Keratinocyte (primary cell): ENCODE results near the gene IRAK2. TPM values are rescaled to one million over a fixed set of nuclear protein-coding genes. Genes with fewer than 3 reads are reported as not detected.

Experiments used
- DNase-seq: peaks from one replicate; pipeline ENCODE4 v3.0.0-alpha.2; 2011; ENCODE audit warnings: low read depth, missing footprints, low spot score
- FAIRE-seq: peaks from 2 replicates; lab custom pipeline; 2011; peaks lifted over from hg19 to GRCh38; lab: Jason Lieb, UNC
- H2AFZ ChIP-seq: 2 replicates; pipeline ENCODE4 v1.6.0; 2012; ENCODE audit warnings: low read length, control low read depth, inconsistent platforms; ENCODE audit not compliant: control insufficient read depth
- H3K27ac ChIP-seq: 2 replicates; pipeline ENCODE4 v1.5.1; 2011; ENCODE audit warnings: low read length; ENCODE audit not compliant: control insufficient read depth, insufficient read depth
- H3K27me3 ChIP-seq: 3 replicates; pipeline ENCODE4 v1.6.0; 2011; ENCODE audit warnings: low read length; ENCODE audit not compliant: control insufficient read depth, insufficient read depth; ENCODE audit errors: extremely low read depth
- H3K36me3 ChIP-seq, 2 experiments: 2 replicates in 1 of 2; 3 replicates in 1 of 2; pipeline ENCODE4 v1.5.1; 2011; ENCODE audit warnings: low read length in 2 of 2, mild to moderate bottlenecking in 1 of 2; ENCODE audit not compliant: control insufficient read depth in 2 of 2, insufficient read depth in 2 of 2; ENCODE audit errors: extremely low read depth in 1 of 2
- H3K4me1 ChIP-seq: 3 replicates; pipeline ENCODE4 v1.5.1; 2011; ENCODE audit warnings: low read length; ENCODE audit not compliant: control insufficient read depth, insufficient read depth; ENCODE audit errors: extremely low read depth
- H3K4me2 ChIP-seq: 3 replicates; pipeline ENCODE4 v1.6.0; 2011; ENCODE audit warnings: low read depth, low read length; ENCODE audit not compliant: control insufficient read depth, insufficient read depth; ENCODE audit errors: extremely low read depth
- H3K4me3 ChIP-seq, 3 experiments: fragments of 200-600 bp in 1 of 3; sonication (generic) in 1 of 3; 2 replicates in 2 of 3; 3 replicates in 1 of 3; pipeline ENCODE4 v1.5.1; 2011 to 2016; ENCODE audit warnings: low read length in 3 of 3, mild to moderate bottlenecking in 3 of 3, control low read depth in 2 of 3, inconsistent platforms in 1 of 3, low read depth in 1 of 3, mixed read lengths in 1 of 3, mixed run types in 1 of 3, moderate library complexity in 1 of 3; ENCODE audit not compliant: control insufficient read depth in 2 of 3, insufficient read depth in 2 of 3; ENCODE audit errors: extremely low read depth in 1 of 3
- H3K79me2 ChIP-seq: 2 replicates; pipeline ENCODE4 v1.6.0; 2012; ENCODE audit warnings: low read length; ENCODE audit not compliant: control insufficient read depth, insufficient read depth
- H3K9ac ChIP-seq: 3 replicates; pipeline ENCODE4 v1.6.0; 2011; ENCODE audit warnings: low read length; ENCODE audit not compliant: control insufficient read depth, insufficient read depth; ENCODE audit errors: extremely low read depth
- H3K9me1 ChIP-seq: 3 replicates; pipeline ENCODE4 v1.6.0; 2011; ENCODE audit warnings: low read length; ENCODE audit not compliant: control insufficient read depth, insufficient read depth; ENCODE audit errors: extremely low read depth
- H3K9me3 ChIP-seq: 2 replicates; pipeline ENCODE4 v1.5.1; 2012; ENCODE audit warnings: low read depth, low read length; ENCODE audit not compliant: control insufficient read depth
- H4K20me1 ChIP-seq: 3 replicates; pipeline ENCODE4 v1.6.0; 2011; ENCODE audit warnings: low read length; ENCODE audit not compliant: control insufficient read depth, insufficient read depth; ENCODE audit errors: extremely low read depth
- EZH2 ChIP-seq: IDR thresholded peaks from one replicate; pipeline ENCODE4 v1.6.1; 2012; ENCODE audit warnings: inconsistent platforms, mild to moderate bottlenecking, low read length, moderate library complexity
- dilution Hi-C: fragments of 300-500 bp; cut with MboI; formaldehyde crosslinking; loops from one replicate; pipeline ENCODE4 v1.7.0; 2020; ENCODE audit warnings: low sequenced_read_pairs; ENCODE audit not compliant: extremely low pct_ligation_motif_present
- polyA plus RNA-seq, 5 experiments: library from polyadenylated mRNA; depleted of rRNA in 3 of 5; stranded (reverse) in 3 of 5; stranded (forward) in 1 of 5; unstranded in 1 of 5; fragments of >200 nt; gene quantifications; 1 replicate in 1 of 5; 2 replicates in 3 of 5; 3 replicates in 1 of 5; pipeline versions ENCODE4 v1.2.1 to v1.2.3, GENCODE V29; 2011 to 2012; ENCODE audit warnings: missing spikeins in 2 of 5, low read depth in 1 of 5, low replicate concordance in 1 of 5
- TF ChIP-seq, protein P1 (sequence below), 3 experiments: IDR thresholded peaks in 1 of 3; conservative IDR thresholded peaks in 1 of 3; optimal IDR thresholded peaks in 1 of 3; 2 replicates in 2 of 3; 3 replicates in 1 of 3; pipeline versions ENCODE3 to v1.5.1; 2011; ENCODE audit warnings: low read length in 3 of 3, mild to moderate bottlenecking in 3 of 3, moderate library complexity in 2 of 3, control low read depth in 1 of 3, inconsistent platforms in 1 of 3; ENCODE audit not compliant: insufficient read depth in 2 of 3; ENCODE audit errors: extremely low read depth in 1 of 3

Gene IRAK2
- polyA plus RNA-seq, 1 donor (not counting 4 experiments of a cell fraction or from before 2014, with no cell fraction given) = 3.5 TPM

DNA sequence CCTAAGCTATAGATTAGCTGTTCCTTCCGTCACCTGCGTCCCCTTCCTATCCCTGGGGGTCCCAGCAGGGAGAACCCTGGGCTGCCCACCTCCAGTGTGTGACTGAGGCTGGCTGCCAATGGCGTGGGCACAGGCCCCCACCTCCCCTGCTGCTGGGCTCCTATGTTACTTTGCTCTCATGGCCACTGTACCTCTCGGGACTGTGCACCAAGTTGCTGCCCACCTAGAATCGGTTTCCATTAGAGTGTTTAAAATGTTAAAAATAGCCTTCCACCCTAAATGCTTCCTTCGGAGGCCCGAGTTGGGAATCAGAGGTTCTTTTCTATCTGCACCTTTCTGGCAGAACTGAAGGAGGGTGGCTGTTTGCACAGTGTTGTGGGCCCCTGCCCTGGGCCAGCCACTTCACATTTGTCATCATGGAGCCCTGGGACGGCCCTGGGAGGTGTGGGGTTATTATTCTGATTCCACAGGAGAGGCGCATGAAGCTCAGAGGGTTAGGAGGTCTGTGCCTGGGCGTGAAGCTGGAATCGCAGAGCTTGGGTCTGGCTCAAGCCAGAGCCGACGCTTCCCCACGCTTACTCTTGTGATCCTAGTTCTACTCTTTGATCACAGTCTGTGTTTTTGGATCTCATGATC lies 29.1 kb downstream of the IRAK2 start:
- no peak for DNase-seq
- H3K4me3 ChIP-seq = no peak overlapping the region
- H3K79me2 ChIP-seq = no peaks in the 10 kb centered on the region
- dilution Hi-C loops = no loop called here
- H2AFZ ChIP-seq = peak overlapping the region; percentile 91
- H3K27me3 ChIP-seq = no peaks in the 10 kb centered on the region
- TF ChIP-seq, protein P1, sequence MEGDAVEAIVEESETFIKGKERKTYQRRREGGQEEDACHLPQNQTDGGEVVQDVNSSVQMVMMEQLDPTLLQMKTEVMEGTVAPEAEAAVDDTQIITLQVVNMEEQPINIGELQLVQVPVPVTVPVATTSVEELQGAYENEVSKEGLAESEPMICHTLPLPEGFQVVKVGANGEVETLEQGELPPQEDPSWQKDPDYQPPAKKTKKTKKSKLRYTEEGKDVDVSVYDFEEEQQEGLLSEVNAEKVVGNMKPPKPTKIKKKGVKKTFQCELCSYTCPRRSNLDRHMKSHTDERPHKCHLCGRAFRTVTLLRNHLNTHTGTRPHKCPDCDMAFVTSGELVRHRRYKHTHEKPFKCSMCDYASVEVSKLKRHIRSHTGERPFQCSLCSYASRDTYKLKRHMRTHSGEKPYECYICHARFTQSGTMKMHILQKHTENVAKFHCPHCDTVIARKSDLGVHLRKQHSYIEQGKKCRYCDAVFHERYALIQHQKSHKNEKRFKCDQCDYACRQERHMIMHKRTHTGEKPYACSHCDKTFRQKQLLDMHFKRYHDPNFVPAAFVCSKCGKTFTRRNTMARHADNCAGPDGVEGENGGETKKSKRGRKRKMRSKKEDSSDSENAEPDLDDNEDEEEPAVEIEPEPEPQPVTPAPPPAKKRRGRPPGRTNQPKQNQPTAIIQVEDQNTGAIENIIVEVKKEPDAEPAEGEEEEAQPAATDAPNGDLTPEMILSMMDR (optimal IDR thresholded peaks at IDR 0.05 in 1 of 3, IDR thresholded peaks at IDR 0.05 in 1 of 3, conservative IDR thresholded peaks at IDR 0.05 in 1 of 3; ENCODE audit: extremely low read depth in 1 of 3, insufficient read depth in 2 of 3, low read length in 3 of 3) = no peak
- H4K20me1 ChIP-seq = no peaks in the 10 kb centered on the region
- no peaks in the 10 kb centered on the region for H3K36me3 ChIP-seq
- H3K4me1 ChIP-seq = peaks cover 79% of the 10 kb centered on the region
- H3K9ac ChIP-seq = peak overlapping the region; percentile 82
- H3K4me2 ChIP-seq = peak overlapping the region; percentile 74
- FAIRE-seq = no peak
- peak overlapping the region; percentile 94 for H3K27ac ChIP-seq
- H3K9me1 ChIP-seq = peaks cover 6% of the 10 kb centered on the region
- H3K9me3 ChIP-seq = no peaks in the 10 kb centered on the region

DNA sequence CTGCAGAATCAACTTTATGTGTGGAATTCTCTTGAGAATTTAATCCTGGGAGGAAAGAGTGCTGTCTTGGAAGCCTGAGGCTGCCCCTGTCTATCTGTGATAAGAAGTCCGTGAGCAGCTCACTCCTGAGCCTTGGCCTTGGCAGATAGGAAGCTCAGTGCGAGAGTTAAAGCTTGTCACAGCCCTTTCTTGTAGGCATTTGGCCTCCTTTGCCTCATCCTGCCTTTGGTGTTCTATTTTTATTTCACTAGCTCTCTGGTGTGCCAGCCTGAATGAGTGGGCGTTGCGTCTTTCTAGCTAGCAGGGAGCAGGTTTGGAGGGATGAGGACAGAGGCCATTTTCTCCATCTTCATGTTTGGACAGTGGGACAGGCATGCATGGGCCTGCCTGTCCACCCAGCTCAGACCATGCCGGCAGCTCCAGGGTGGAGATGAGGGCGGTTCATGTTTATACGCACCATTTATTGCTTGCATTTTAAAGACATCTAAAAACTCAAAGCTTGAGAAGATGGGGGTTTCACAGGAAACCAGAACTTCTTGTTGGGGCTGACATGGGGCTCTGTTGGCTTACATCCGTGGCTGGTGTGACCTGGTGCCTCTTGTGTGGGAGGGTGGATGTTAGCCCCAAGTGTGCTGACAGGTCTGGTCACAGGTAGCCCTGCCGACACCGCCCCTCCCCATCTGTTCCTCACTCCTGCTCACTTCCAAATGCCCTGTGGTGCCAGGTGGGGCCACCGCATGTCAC lies 29.8 kb downstream of the IRAK2 start:
- H3K4me2 ChIP-seq = peak overlapping the region; percentile 74

More for the DNA sequence above, 29.8 kb downstream of the IRAK2 start:
- Histone ChIP-seq H3K9me1 (peaks cover 6% of the 10 kb centered on the region), H3K79me2 (no peaks in the 10 kb centered on the region), H4K20me1 (no peaks in the 10 kb centered on the region), H3K27me3 (no peaks in the 10 kb centered on the region), H3K36me3 (no peaks in the 10 kb centered on the region), H3K4me3 (peak overlapping the region in 2 of 3 experiments; percentile 9 to 16), H2AFZ (peak overlapping the region; percentile 91), H3K4me1 (peaks cover 79% of the 10 kb centered on the region), H3K9ac (peak overlapping the region; percentile 82), H3K27ac (peak overlapping the region; percentile 94), H3K9me3 (no peaks in the 10 kb centered on the region)
- TF ChIP-seq EZH2 = no peak
- TF ChIP-seq, protein P1 (optimal IDR thresholded peaks at IDR 0.05 in 1 of 3, IDR thresholded peaks at IDR 0.05 in 1 of 3, conservative IDR thresholded peaks at IDR 0.05 in 1 of 3; ENCODE audit: extremely low read depth in 1 of 3, insufficient read depth in 2 of 3, low read length in 3 of 3) = no peak
- FAIRE-seq = no peak
- no peak for DNase-seq
- dilution Hi-C loops = no loop called here
